Adipocyte (in vitro differentiated cells): Measurements from ENCODE around the gene PSME2.

Experiments used
- DNase-seq: peaks from one replicate; pipeline ENCODE4 v3.0.0-alpha.2; 2015; ENCODE audit warnings: low read depth
- H3K27me3 ChIP-seq: replicated peaks from 2 replicates; pipeline ENCODE4 v1.7.0; 2013; ENCODE audit warnings: mild to moderate bottlenecking, low read length, moderate library complexity; ENCODE audit not compliant: control insufficient read depth, insufficient read depth
- H3K36me3 ChIP-seq: 2 replicates; pipeline ENCODE4 v1.7.0; 2013; ENCODE audit warnings: low read length, mild to moderate bottlenecking, moderate library complexity; ENCODE audit not compliant: control insufficient read depth, insufficient read depth, severe bottlenecking
- H3K4me1 ChIP-seq: 2 replicates; pipeline ENCODE4 v1.7.0; 2013; ENCODE audit warnings: mild to moderate bottlenecking, low read length, moderate library complexity; ENCODE audit not compliant: control insufficient read depth, insufficient read depth
- H3K4me3 ChIP-seq: 2 replicates; pipeline ENCODE4 v1.7.0; 2013; ENCODE audit warnings: mild to moderate bottlenecking, low read length, moderate library complexity
- H3K9ac ChIP-seq: 2 replicates; pipeline ENCODE4 v1.7.0; 2013; ENCODE audit warnings: mild to moderate bottlenecking, low read length, moderate library complexity
- H3K9me3 ChIP-seq: 2 replicates; pipeline ENCODE4 v1.7.0; 2013; ENCODE audit warnings: mild to moderate bottlenecking, low read length, moderate library complexity; ENCODE audit not compliant: control insufficient read depth

The PSME2 gene

GRCh38 chr14:24178399-24179178, 32.2 kb upstream of the PSME2 start:
- Histone ChIP-seq H3K9ac (no peak overlapping the region), H3K36me3 (peaks cover 67% of the 10 kb centered on the region), H3K9me3 (no peaks in the 10 kb centered on the region), H3K4me3 (no peak overlapping the region), H3K4me1 (peaks cover 16% of the 10 kb centered on the region), H3K27me3 (no peaks in the 10 kb centered on the region)
- DNase-seq: no peak

- H3K9ac ChIP-seq: no peak overlapping the region
- DNase-seq: no peak
- H3K27me3 ChIP-seq: no peaks in the 10 kb centered on the region
- peaks cover 60% of the 10 kb centered on the region for H3K36me3 ChIP-seq
- no peaks in the 10 kb centered on the region for H3K9me3 ChIP-seq
- no peak overlapping the region for H3K4me3 ChIP-seq
- H3K4me1 ChIP-seq: peaks cover 16% of the 10 kb centered on the region
These were observed 31.5 kb upstream of the PSME2 start for GRCh38 chr14:24177891-24178290.

- no peak overlapping the region for H3K4me3 ChIP-seq
- no peaks in the 10 kb centered on the region for H3K27me3 ChIP-seq
- no peak for DNase-seq
- H3K36me3 ChIP-seq: peaks cover 53% of the 10 kb centered on the region
- H3K9ac ChIP-seq: no peak overlapping the region
- peaks cover 16% of the 10 kb centered on the region for H3K4me1 ChIP-seq
- H3K9me3 ChIP-seq: no peaks in the 10 kb centered on the region
These were observed 30.8 kb upstream of the PSME2 start for GRCh38 chr14:24177041-24177825.

- H3K9ac ChIP-seq: no peak overlapping the region
- no peaks in the 10 kb centered on the region for H3K9me3 ChIP-seq
- no peak overlapping the region for H3K4me3 ChIP-seq
- no peak for DNase-seq
- H3K36me3 ChIP-seq: peaks cover 47% of the 10 kb centered on the region
- H3K27me3 ChIP-seq: no peaks in the 10 kb centered on the region
- H3K4me1 ChIP-seq: peaks cover 16% of the 10 kb centered on the region
These were observed 30.2 kb upstream of the PSME2 start for GRCh38 chr14:24176599-24176998.

GRCh38 chr14:24172871-24173281, 26.5 kb upstream of the PSME2 start:
- Histone ChIP-seq H3K4me1 (no peaks in the 10 kb centered on the region), H3K9me3 (no peaks in the 10 kb centered on the region), H3K27me3 (no peaks in the 10 kb centered on the region), H3K36me3 (peaks cover 20% of the 10 kb centered on the region), H3K4me3 (no peak overlapping the region), H3K9ac (no peak overlapping the region)
- DNase-seq: no peak

- H3K36me3 ChIP-seq: peaks cover 19% of the 10 kb centered on the region
- no peaks in the 10 kb centered on the region for H3K27me3 ChIP-seq
- H3K4me3 ChIP-seq: no peak overlapping the region
- H3K9me3 ChIP-seq: no peaks in the 10 kb centered on the region
- H3K4me1 ChIP-seq: no peaks in the 10 kb centered on the region
- DNase-seq: no peak
- no peak overlapping the region for H3K9ac ChIP-seq
These were observed 26.0 kb upstream of the PSME2 start for GRCh38 chr14:24172261-24172860.

- DNase-seq: no peak
- H3K4me3 ChIP-seq: no peak within 1 kb of the TSS
These were observed 25.2 kb upstream of the PSME2 start, which contains the start of gene REC8 for GRCh38 chr14:24171422-24172260. REC8 (plus strand) TSS chr14:24172080; CDS start chr14:24172553, 473 bp downstream.

GRCh38 chr14:24167469-24168114, 21.2 kb upstream of the PSME2 start:
- H3K4me1 ChIP-seq: no peaks in the 10 kb centered on the region
- H3K27me3 ChIP-seq: no peaks in the 10 kb centered on the region
- H3K36me3 ChIP-seq: peaks cover 48% of the 10 kb centered on the region
- H3K9ac ChIP-seq: no peak overlapping the region
- H3K9me3 ChIP-seq: no peaks in the 10 kb centered on the region
- DNase-seq: no peak
- no peak overlapping the region for H3K4me3 ChIP-seq

More at GRCh38 chr14:24171422-24172260, 25.2 kb upstream of the PSME2 start, which contains the start of gene REC8:
- no peaks in the 10 kb centered on the region for H3K9me3 ChIP-seq
- peaks cover 16% of the 10 kb centered on the region for H3K36me3 ChIP-seq
- no peaks in the 10 kb centered on the region for H3K4me1 ChIP-seq
- H3K27me3 ChIP-seq: no peaks in the 10 kb centered on the region
- no peak within 1 kb of the TSS for H3K9ac ChIP-seq

GRCh38 chr14:24165785-24166184, 19.4 kb upstream of the PSME2 start:
- Histone ChIP-seq H3K27me3 (no peaks in the 10 kb centered on the region), H3K9me3 (no peaks in the 10 kb centered on the region), H3K36me3 (peaks cover 48% of the 10 kb centered on the region), H3K4me1 (peaks cover 13% of the 10 kb centered on the region), H3K4me3 (no peak overlapping the region), H3K9ac (no peak overlapping the region)
- no peak for DNase-seq

- no peaks in the 10 kb centered on the region for H3K9me3 ChIP-seq
- no peak overlapping the region for H3K9ac ChIP-seq
- H3K4me3 ChIP-seq: no peak overlapping the region
- no peak for DNase-seq
- H3K36me3 ChIP-seq: peaks cover 60% of the 10 kb centered on the region
- H3K27me3 ChIP-seq: no peaks in the 10 kb centered on the region
- H3K4me1 ChIP-seq: peaks cover 13% of the 10 kb centered on the region
These were observed 18.1 kb upstream of the PSME2 start for GRCh38 chr14:24164518-24164991.
